Testis (tissue), 2 donors: ENCODE measurements around the gene HAUS2.

Experiments
- CTCF ChIP-seq, 3 experiments: fragments of 450-650 bp in 2 of 3; fragments of 200-600 bp in 1 of 3; sonication (generic) in 1 of 3; IDR thresholded peaks; one replicate each; pipeline ENCODE4 v1.5.1; 2016 to 2019; ENCODE audit warnings: antibody characterized with exemption in 3 of 3, mild to moderate bottlenecking in 2 of 3, moderate library complexity in 1 of 3
- POLR2A ChIP-seq: fragments of 450-650 bp; IDR thresholded peaks from one replicate; pipeline ENCODE4 v1.6.1; 2017; ENCODE audit warnings: antibody characterized with exemption, mild to moderate bottlenecking, moderate library complexity

DNA sequence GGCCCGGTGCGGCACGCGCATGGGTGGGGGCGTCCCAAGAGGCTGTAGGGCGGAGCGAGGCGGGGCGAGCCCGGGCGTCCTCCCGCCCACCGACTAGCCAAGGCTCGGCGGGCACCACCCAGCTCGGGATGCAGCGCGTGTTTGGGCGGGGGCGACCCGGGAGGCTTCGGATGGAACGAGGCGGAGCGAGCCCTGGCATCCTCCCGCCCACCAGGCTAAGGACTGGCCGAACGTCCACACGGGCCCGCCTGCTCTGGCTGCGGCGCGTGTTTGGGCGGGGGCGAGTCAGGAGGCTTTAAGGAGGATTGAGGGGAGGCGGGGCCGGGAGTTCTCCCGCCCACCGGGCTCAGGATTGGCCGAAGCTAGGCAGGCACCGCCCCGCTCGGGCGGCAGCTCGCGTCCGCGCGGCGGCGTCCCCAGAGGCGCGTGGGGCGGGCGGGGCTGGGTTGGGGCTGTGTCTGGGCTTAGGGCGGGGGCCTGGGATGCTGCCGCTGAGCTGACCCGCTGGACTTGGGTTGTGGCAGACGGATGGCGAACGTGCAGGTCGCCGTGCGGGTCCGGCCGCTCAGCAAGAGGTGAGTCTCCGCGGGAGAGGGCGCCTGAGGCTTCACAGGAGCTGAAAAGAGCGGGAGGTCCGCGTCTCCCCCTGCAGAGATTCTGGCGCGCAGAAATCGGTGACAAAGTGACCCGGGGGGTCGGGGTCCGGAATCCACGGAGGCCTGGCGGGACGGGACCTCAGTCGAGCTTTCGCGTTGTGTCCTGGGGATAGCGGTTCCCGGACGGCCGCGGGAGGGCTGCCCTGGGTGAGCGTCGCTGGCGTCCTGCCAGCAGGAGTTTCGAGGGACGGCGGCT is 26.8 kb downstream of the HAUS2 start, which contains the start of gene STARD9:
- TF ChIP-seq CTCF (IDR thresholded peaks at IDR 0.05) (no peak), POLR2A (peak; percentile 52)
